H1 (cell line): ENCODE results near the gene CIT. TPM values are rescaled to one million over a fixed set of nuclear protein-coding genes. Genes with fewer than 3 reads are reported as not detected.

Source experiments
- CBX5 ChIP-seq: fragments of 300-800, 300-1000 bp; sonication (generic); IDR thresholded peaks from 2 replicates; pipeline ENCODE4 v1.7.1; 2016; ENCODE audit warnings: antibody characterized with exemption, low read length, low read depth
- polyA plus RNA-seq, 7 experiments: library from polyadenylated mRNA; depleted of rRNA in 3 of 7; stranded (reverse) in 5 of 7; unstranded in 2 of 7; fragments of >200 nt in 5 of 7; fragments of 200-250 nt in 2 of 7; gene quantifications; 1 replicate in 5 of 7; 2 replicates in 1 of 7; 4 replicates in 1 of 7; pipeline versions ENCODE4 v1.2.1 to v1.2.3, GENCODE V29; 2011 to 2013; ENCODE audit warnings: missing spikeins in 2 of 7, mixed read lengths in 2 of 7
- total RNA-seq: library from RNA; stranded (reverse); fragmentation: NEBNext Ultra II Directional; extraction: Animal tissue kit (Norgen Biotek cat#: 25700); gene quantifications from 2 replicates; pipeline ENCODE4 v1.2.1, GENCODE V29; 2021

The CIT gene
- total and polyA plus RNA-seq, 2 of the 8 experiments (the other 6 are each of a cell fraction or from before 2014, with no cell fraction given), result 17.1 to 60.9 TPM

DNA sequence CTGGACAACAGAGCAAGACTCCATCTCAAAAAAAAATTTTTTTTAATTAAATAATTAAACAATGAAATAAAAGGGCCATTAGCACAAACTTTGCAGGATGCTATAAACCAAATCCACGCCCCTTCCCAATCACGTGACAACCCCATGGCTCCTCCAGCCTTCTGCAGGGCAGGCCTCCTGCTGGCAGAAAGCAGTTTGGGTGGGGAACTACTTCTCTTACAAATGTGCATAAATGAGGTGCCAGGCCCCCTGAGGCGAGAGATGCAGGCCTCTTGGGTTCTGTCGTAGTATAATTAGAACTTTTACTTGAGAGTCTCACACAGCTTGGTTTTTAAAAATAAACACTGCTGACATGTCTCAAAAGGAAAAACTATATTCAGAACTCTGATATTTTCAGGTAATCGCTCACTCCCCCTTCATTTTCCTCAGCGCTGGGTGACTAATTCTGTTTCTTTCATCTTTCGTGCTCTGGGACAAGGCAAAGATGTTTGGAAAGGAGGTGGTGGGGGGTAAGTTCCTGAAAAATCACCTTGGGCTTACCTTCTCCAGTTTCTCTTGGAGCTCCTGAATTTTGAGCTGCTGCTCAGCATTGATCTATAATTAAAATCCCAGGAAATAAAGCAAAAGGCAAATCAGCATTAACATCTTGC is 101.7 kb downstream of the CIT start (continued):
- no peak for TF ChIP-seq CBX5
